Activated T-cell treated with anti-CD3 and anti-CD28 coated beads for 24 hours (primary cell): ENCODE data around the gene CACNA2D1.
"Not testable (repeated sequence)": the region's sequence is repeated elsewhere in the genome, so short reads cannot be mapped to it uniquely, and the experiment has no call there.

Experiments
- DNase-seq: peaks from one replicate; pipeline ENCODE4 v3.0.0-alpha.2; 2020; ENCODE audit warnings: low read depth

Gene CACNA2D1

DNA sequence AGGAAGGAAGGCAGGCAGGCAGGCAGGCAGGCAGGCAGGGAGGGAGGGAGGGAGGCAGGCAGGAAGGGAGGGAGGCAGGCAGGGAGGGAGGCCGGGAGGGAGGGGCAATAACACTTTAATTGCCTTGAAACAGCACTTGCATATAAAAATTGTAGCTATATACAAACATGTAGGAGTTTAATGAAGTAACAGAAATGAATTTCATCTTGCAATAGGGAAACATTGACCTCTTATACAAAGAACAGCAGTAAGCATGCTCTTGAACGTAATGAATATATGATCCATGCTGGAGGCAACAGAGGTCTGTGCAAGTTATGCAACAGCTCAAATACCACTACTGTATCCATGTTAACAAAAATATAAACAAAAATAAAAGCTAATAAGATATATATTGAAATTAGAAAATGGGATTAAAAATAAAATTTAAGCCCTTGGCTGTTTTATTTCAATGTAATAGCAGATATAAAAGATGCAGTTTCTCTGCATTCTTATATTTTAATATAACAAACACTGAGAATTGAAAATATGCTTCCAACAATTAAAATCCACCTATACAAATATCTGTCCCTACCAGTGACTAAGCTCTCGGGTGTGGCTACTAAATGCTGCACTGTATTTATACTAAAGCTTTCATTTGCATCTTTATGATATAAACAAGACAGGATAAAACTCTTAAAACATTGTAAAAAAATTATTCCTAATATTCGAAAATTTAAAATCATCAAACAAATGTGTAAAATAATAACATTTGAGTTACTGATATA lies 50.3 kb downstream of the CACNA2D1 start:
- DNase-seq: no peak

DNA sequence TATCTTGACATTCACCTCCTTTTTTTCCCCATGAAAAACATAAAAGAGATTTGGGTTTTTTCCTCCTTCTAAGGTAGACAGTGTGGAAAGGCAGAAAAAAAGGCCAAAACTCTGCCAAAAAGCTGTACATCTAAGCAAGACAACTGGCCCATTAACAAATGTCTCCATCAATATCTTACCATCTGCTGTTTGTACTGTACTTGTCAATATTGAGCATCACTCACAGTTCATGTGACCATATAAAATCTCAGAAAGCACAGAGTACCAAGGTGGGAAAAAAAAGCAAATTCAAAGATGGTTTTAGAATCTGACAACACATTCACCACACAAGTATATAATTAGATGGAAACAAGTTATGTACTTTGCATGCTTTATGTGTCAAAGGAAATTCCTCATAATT lies 52.6 kb downstream of the CACNA2D1 start:
- no peak for DNase-seq

DNA sequence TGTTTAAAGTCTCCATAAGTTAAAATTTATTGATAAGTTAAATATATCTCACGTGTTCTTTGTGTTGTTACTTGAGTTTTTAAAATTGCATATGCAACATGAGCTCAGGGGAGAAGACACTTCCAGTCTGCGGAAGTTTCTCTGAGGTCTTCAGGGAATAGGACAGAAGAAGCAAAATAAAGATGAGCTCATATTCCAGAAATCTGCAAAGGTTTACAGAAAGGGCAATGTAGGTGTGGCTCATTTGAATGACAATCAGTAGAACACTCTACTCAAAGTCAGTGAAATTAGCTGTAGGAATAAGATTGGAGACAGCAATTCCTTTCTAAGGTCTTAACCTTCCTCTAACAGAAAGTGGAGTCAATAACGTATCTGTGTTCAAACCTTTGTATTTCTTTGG lies 53.7 kb downstream of the CACNA2D1 start:
- DNase-seq: no peak

DNA sequence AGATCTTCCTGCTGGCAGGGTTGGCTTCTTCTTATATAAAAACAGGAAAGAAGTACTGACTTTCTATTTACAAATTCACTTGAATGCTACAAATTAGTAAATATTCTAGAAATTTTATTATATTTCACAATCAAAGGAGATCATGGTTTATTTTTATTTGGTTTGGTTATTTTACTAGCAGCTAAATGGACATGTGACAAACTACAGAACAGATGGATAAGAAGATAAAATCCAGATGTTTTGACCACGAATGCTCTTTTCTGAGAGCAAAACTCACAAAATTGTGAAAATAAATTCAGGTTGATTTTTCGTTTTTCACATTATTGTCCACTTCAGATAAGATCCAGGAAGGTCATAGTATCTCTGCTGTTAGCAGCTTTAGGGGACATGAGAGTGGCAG lies 55.4 kb downstream of the CACNA2D1 start:
- DNase-seq: no peak

DNA sequence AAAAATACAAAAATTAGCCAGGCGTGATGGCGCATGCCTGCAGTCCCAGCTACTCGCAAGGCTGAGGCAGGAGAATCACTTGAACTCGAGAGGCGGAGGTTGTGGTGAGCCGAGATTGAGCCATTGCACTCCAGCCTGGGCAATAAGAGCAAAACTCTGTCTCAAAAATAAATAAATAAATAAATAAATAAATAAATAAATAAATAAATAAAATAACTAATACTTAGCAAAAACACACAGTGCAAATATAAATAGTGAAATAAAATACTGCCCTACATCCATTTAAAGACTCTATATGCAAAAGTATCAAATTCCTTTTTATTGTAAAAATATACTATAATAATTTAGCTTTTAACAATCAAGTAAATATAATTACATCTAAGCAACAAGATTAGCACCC lies 57.0 kb downstream of the CACNA2D1 start:
- DNase-seq: not testable (repeated sequence)

DNA sequence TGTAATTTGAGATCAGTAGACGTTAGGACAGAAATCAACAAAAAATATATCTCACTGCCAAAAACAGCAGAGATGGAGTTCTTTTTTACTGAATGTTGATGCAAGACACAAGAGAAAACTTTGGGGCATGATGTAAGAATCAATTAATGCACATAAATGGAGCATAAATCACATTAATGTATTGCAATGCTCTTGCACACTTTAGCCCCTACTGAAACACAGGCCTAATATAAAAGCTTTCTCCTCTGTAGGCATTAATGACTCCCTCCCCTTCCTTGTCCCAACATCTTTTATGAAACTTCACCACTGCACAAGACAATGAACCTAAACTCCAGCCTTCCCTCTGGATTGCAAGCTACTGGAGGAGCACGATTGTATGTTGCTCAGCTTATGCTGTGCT lies 58.8 kb downstream of the CACNA2D1 start:
- DNase-seq: no peak

DNA sequence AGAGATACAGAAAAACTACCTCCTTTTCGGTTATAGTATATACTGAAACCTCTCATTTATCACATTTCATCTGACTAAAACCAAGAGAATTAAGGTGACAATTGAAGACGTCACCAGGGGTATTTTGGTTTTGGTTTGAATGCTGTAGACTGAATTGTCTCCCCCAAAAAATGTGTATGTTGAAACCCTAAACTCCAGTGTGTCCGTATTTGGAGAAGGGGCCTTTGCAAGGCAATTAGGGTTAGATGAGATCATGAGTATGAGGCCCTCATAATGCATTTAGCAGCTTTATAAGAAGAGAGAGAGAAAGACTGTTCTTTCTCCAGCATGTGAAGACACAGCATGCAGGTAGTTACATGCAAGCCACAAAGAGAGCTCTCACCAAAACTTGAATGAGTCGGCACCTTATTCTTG lies 59.5 kb downstream of the CACNA2D1 start:
- DNase-seq: no peak

DNA sequence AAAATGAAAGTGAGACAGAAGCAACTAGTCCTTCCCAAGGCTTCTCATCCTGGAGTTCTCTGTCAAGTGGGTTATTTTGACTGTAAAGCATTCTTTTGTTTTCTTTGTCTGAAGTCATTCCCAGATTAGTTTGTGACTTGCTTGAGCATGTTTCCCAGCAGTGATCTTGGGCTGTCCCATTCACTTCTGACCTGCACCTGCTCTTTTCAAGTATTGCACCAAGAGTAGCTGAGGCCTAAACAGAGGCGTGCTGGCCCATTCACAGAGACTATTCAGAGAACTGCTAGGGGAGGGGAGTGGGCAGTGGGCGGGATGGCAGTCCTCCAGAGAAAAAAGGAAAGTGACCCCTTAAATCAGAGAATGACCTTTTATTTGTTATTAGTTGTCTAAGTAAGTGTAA lies 61.3 kb downstream of the CACNA2D1 start:
- no peak for DNase-seq

DNA sequence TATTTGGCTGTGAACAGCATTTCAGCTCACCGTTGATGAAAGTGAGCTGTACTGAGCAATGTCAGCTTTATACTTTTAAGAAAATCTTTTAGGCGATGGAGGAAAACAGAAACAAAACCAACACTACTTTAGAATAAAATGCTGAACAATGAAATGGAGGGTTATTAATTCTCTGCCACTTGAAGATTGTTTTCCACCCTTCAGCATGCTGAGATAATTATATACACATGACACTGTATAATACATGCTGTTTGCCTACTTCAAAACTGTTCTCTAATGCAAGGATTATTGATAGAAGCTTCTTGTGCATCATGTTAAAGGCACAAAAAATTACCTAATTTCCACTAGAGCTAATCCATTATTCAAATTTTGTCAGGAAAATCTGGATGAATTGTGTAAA lies 66.8 kb downstream of the CACNA2D1 start:
- no peak for DNase-seq

DNA sequence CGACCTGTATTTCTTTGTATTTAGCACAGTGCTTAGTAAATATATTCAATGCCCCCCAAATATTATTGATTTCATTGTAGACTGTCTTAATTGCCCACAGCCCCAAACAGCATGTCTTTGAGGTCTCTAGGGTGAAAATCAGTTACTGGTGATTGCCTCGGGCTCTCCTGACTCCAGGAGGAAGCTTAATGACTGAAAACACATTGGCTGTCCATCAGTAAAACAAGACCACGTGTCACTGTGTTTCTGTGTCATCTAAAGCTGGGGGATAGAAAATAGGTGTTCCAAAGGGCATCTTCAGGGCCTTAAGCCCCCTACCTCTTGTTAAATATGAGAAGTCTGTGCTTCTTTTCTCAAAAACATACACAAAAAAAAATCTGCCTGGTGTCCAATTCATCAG lies 67.9 kb downstream of the CACNA2D1 start:
- no peak for DNase-seq

DNA sequence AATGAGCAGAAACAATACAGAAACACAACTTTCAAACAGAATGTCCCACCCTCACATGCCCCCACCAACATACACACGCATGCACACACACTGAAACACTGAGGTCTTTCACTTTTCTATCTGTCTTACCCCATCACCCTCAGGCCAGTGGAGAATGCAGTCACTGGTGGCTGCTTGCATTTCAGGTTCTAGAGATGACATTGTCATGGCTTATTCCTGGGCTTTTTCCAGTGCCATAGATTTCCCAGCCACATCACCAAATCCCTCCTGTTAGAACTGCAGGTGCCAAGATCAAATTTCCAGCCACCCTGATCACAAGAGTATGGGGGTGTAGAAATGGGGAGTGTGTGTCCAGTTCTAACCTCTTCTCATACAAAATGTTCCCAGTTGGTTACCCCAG lies 68.4 kb downstream of the CACNA2D1 start:
- no peak for DNase-seq

DNA sequence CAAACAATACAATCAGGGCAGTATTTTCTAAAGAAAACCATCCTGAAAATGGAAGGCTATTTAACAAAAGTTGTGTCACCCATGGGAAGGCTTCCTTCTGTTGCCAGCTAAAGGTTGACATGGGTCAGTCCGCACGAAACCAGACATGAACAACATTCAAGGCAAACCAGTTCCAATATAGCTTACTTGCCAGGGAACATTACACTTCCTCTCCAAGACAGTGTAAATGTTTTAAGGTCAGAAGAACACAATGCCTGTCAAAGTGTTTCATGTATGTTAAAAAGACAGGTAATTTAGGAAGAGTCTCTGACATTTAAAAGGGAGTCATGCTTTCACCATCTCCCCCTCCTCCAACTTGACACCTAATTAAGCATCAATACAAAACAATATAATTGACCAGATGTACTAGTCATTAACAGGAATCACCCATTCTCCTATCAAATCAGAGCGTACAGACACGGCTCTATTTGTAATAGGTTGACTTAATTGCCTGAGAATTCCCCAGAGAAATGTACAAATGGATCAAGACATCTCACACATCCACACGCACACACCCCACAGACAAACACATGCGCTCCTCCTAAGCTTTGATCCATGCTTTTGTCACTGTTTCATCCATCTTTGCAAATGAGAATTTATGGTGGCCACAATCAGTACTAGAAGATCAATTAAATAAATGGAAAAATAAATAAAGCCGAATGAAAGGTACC lies 69.5 kb downstream of the CACNA2D1 start:
- no peak for DNase-seq

DNA sequence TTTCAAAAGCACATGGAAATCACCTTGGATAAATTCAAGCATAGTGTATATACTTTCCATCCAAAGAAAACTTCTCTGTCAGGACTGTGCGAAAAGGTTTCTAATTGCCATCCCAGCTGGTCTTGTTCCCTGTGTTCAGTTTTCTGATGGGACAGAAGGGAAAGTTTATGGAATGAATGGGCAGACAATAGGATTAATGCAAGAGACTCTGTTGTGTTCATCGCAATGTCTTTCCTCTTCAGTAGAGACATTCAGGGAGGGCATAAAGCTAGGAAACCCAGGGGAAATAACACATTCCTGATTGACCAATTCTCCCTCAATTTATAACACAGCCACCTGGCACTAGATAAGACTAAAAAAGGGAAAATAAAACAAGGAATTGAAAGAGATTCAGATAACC lies 78.9 kb downstream of the CACNA2D1 start:
- no peak for DNase-seq

DNA sequence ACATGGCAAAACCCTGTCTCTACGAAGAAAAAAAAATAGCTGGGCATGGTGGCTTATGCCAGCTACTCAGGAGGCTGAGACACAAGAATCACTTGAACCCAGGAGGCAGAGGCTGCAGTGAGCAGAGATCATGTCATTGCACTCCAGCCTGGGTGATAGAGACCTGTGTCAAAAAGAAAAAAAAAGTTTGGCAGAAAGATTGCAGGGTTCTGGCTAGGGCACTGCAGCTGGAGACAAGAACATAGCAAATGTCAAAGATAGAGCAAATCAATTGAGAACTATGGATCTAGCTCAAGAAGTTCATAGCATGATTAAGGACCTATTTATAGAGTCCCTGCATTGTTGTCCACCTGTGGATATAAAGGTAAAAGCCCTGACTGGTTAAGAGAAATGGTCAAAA lies 79.5 kb downstream of the CACNA2D1 start:
- DNase-seq: no peak

DNA sequence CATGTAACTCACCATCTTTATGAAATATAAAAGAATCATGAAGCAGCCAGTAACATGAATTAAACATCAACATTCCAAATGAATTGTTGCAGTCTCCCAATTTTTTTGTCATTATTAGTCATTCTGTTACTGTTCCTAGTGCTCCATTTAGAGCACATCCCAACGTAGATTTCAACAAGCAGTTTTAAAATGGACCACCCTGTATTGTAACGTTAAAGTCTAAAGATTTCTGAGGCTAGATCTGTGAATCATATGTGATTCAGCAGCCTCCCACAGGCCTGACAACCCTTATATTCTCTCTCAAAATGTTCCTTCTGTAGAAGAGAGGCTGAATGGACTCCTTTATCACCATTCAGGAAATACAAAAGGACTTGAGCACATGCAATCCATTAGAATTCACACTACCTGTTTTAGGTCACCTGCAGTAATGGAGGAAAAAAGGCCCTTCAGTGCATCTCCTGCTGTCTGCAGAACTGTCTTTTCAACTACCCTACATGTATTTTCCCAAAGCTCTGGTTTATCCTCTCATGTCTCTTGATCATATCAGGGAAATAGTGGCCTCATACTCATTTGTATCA lies 81.4 kb downstream of the CACNA2D1 start:
- DNase-seq: no peak

DNA sequence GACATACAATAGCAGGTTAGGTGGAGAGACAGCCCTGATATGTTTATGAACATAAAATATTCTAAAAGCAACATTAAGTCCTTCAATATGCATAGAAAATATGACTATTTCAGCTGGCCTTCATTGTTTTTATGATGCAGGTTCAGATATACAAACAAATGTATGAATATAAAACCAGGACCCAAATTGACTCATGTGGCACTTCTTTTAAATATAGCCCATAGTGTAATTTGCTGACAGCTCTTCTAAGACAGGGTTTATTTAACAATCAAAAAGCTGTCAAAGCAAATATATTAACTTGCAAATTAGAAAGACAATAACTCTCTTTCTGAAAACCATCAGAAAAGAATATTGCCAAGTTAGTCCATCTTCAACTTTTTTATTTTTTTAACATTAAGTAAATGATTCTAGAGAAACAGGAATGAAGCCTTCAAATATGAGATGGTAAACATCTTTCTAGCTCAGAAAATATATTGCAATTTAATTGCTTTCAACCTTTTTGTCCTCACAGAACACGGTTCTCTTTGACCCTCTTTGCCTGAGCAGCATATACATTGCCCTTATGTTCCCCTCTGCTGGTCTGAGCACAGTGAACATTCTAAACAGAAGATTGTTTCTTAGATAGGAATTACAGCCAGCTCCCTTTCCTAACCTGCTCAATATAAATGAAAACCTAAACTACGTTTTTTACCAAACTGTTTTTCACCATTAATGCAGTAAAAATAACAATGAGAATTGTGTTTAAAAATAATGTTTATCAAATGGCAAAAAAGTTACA lies 82.8 kb downstream of the CACNA2D1 start:
- no peak for DNase-seq

DNA sequence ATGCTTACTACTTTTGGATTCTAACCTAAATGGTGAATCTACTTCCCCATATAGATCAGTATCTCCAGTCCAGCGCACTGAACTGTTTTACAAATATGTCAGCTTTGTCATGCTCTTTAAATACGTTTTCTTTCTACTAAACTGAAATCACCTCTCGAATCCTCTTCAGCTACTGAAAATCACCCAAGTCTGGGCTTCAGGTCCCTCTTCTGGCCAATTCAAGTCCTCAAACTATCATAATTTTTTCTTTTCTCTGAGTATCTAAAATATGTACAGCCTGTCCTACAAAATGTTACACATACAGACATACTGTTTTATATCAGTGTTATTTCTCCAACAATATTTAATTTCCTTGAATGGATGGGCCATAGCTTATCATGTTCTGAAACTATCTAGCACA lies 84.2 kb downstream of the CACNA2D1 start:
- no peak for DNase-seq

DNA sequence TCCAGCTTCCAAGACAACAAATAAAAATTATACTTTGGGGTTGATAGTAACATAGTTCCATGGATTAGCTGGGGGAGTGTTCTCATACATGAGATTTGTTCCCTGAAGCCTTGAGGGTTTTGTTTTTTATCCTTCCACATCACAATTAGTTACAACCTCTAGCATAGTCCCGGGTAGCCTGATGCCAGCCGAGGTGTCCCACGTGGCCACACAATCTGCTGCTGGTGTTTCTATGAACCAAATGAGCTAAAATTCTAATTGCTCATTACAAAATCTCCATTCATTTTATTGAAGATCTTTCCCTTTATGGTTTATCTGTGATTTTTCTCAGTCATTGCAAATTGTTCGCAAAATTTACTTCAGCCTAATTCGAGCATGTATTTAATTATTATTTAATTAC lies 84.7 kb downstream of the CACNA2D1 start:
- DNase-seq: no peak

DNA sequence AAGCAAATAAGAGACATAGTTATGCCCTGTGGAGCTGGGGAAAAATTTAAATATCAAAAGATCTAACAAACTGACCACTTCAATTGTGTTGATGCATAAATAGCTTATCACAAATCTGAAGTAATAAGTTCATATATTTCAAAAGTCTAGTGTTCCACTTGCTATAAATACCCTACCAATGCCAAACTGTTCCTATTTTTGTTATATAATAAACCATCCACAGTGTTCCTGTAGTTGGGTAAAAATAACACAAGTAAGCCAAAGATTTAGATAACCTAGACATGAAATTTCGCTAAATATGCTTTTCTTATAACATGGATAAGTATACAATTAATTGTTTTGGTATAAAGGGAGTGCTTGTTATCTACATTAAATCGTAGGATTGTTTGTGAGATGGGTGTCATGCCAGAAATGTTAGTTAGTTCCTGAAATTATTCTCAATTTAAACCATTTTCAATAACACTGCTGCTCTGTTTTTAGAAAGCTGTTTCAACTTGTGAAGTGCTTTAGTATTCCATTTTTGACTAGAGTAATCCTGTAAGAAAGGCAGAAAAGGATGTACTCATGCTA lies 85.5 kb downstream of the CACNA2D1 start:
- DNase-seq: no peak

DNA sequence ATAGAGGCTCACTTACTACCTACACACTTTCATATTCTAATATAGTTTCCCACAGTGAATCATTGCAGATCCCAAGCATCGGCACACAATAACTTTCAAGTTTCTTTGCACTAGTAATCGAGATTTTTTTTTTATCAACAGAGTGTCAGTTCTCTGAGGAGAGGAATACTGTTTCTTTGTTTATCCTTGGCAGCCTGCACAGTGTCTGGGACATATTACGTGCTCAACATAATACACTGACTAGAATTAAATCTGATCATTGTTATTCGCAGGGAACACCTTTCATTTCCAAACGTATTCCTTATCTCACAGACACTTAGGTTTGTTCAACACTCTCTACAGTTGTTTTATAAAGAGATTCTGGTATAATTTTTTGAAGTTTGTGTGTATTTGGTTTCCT lies 95.3 kb downstream of the CACNA2D1 start:
- no peak for DNase-seq

DNA sequence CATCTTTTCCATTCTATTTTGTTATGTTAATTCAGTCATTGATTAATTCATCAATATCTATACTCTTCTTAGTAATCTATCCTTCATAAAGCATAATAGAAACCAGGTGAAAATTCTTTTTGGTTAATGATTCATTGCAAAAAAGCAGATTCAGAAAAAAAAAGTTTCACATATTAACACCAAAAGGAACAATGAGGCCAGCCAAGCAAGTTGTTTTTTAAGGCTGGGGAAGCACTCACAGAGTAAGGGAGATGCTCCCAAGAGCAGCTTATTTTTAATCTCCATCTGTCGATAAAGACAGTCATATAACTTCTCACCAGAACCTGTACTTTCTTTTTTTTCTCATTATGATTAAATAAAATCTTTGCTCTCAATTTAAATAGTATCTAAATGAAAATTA lies 95.8 kb downstream of the CACNA2D1 start:
- DNase-seq: no peak

DNA sequence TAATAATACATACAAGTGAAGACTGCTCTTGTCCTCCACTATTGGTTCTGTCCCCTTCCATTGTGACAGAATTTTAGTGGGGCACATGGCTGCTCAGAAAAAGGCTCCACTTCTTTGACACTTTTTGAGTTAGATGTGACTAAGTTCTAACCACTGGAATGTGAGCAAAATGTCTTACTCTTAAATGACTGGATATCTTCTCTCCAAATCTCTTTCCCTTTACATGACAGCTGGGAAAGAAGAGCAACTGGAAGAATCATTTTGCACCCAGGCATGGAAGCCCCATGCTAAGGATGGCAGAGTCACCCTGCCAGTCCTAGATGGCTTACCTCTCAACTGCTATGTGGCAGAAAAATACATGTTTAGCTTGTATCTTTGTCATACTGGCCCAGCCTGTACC lies 97.7 kb downstream of the CACNA2D1 start:
- DNase-seq: no peak
